Activated CD8-positive, alpha-beta memory T cell treated with anti-CD3 and anti-CD28 coated beads for 48 hours (primary cell): Measurements from ENCODE around the gene OR10H5.
A peak's percentile ranks its signal among the peaks of the same experiment; 100 is the strongest.
"Not testable (repeated sequence)": the region's sequence is repeated elsewhere in the genome, so short reads cannot be mapped to it uniquely, and the experiment has no call there.

Experiments
- DNase-seq, 3 experiments: peaks; one replicate each; pipeline ENCODE4 v3.0.0-alpha.2; 2020; ENCODE audit warnings: low read depth in 2 of 3, low spot score in 2 of 3

The OR10H5 gene

GRCh38 chr19:15810335-15810734 lies 22.9 kb downstream of the OR10H5 start:
- no peak for DNase-seq

DNA sequence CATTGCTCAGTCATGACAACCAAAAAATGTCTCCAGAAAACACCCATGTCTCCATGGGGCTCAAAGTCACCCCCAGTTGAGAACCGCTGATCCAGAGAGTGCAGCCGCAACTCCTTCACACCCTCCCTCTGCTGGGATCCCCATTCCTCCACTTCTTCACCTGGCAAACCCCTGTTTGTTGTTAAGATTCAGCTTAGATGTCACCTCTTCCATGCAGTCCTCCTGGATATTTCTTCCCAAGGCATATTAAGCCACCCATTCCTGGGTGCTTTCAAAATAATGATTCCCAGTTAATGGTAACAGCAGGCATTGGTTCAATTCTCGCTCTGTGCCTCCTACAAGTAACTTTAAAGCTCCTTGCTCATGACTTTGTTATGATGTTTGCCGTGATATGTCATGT lies 24.0 kb downstream of the OR10H5 start:
- DNase-seq = no peak

DNA sequence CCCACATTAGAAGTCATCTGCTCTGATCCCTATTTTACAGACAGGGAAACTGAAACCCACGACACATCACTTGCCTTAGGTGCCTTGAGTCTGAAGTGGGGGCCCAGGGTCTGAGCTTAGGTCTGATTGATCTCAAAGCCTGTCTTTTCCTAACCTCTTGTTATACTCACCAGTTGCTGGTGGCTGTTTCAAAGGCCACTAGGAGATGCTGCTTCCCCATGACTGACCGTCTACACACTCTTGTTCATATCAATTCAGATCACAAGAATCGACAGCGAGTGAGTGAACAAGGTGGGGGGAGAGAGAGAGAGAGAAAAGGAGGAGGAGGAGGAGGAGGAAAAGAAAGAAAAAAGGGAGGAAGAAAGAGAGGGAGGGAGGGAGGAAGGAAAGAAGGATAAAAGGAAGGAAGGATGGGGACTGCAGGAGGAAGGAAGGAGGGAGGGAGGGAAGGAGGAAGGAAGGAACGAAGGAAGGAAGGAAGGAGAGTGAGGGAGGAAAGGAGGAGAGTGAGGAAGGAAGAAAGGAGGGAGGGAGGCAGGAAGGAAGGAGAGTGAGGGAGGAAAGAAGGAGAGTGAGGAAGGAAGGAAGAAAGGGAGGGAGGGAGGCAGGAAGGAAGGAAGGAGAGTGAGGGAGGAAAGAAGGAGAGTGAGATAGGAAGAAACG lies 24.7 kb downstream of the OR10H5 start:
- DNase-seq = no peak

GRCh38 chr19:15813916-15814315 lies 26.5 kb downstream of the OR10H5 start:
- DNase-seq = no peak

DNA sequence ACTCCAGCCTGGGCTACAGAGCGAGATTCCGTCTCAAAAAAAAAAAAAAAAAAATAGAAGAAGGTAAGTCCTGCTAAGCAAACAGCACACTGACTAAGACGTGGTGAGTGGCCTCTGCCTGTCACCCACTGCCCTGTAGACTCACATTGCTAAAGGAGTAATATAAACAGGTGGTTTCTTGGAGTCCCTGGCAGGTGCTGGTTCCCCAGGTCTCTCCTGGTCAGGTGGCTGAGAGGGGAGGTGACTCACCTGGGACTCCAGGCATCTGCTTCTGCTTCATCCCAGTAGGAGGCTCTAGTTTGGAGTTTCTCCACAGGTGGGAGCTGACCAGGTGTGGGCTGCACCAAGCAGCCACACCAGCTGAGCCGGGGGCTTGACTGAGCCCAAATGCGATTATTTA lies 27.8 kb downstream of the OR10H5 start, which contains the start of gene OR10H1:
Gene OR10H1, minus strand, starts transcription at position 359 of the 400 bp plus-strand sequence. CDS start 7,627 bp downstream, outside the sequence.
- DNase-seq = no peak

- DNase-seq = no peak
Measured at GRCh38 chr19:15820646-15821045, 33.2 kb downstream of the OR10H5 start.

DNA sequence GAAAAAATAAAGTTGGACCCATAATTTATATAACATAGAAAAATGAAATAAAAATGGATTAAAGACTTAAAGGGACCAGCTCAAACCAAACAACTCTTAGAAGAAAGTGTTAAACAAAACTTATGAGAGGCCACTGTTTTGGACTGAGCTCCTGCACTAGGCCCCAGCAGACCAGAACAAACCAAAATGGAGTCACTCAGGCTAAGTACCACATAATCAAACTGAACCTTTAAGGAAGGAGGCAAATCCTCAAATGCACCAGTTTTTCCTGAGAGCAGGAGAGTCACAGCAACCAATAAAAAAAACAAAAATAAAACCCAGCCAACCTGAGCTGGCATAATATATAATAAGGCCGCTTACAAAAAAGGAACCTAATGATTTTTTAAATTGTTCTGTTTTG lies 38.3 kb downstream of the OR10H5 start:
- no peak for DNase-seq

DNA sequence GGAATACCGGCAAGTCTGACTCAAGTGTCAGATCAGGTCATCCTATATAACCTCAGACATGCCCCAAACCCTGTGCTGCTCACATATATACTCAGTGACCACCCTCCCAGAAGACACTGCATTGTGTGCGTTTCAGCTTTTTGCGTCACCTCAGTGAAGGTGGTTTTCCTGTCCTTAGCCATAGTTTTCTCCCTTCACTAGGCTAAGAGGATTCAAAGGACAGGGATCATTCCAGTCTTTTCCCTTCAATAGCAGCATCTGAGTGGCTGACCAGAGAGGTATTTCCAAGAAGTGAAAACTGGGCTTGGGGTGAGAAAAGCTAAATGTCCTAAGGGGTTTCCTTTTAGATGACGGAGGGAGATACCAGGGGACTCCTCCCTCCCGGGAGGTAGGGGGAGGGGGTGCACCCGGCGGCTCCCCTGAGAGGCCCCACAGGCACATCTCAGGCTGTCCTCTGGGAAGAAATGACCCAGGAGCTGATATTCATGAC lies 40.7 kb downstream of the OR10H5 start:
- DNase-seq = no peak

DNA sequence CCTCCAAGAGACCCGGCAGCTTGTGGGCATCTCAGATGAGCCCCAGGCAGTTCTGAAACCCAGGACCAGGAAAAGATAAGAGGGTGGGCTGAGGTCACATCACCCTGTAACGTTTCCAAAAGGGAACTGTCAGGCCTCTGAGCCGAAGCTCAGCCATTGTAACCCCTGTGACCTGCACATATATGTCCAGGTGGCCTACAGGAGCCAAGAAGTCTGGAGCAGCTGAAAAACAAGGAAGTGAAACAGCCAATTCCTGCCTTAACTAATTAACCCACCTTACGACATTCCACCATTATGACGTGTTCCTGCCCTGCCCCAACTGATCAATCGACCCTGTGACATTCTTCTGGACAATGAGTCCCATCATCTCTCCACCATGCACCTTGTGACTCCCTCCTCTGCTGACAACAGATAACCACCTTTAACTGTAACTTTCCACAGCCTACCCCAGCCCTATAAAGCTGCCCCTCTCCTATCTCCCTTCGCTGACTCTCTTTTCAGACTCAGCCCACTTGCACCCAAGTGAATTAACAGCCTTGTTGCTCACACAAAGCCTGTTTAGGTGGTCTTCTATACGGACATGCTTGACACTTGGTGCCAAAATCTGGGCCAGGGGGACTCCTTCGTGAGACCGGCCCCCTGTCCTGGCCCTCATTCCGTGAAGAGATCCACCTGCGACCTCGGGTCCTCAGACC lies 41.3 kb downstream of the OR10H5 start:
- not testable (repeated sequence) for DNase-seq

DNA sequence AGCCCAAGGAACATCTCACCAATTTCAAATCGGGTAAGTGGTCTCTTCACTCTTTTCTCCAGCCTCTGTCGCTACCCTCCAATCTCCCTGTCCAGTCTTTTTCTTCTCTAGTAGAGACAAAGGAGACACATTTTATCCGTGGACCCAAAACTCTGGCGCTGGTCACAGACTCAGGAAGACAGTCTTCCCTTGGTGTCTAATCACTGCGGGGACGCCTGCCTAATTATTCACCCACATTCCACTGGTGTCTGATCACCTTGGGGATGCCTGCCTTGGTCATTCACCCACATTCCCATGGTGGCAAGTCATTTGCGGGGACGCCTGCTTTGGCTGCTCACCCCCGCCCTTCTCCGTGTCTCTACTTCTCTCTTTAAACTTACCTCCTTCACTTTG lies 41.8 kb downstream of the OR10H5 start:
- no peak for DNase-seq

DNA sequence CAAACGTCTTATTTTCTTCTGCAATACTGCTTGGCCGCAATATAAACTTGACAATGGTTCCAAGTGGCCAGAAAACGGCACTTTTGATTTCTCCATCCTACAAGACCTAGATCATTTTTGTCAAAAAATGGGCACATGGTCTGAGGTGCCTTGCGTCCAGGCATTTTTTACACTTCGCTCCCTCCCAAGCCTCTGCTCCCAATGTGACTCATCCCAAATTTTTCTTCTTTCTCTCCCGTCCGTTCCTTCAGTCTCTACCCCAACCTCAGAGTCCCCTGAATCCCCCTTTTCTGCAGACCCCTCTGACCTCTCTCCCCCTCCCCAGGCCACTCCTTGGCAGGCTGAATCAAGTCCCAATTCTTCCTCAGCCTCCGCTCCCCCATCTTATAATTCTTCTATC lies 42.3 kb downstream of the OR10H5 start:
- no peak for DNase-seq

- no peak for DNase-seq
Measured at GRCh38 chr19:15831626-15832025, 44.2 kb downstream of the OR10H5 start.

DNA sequence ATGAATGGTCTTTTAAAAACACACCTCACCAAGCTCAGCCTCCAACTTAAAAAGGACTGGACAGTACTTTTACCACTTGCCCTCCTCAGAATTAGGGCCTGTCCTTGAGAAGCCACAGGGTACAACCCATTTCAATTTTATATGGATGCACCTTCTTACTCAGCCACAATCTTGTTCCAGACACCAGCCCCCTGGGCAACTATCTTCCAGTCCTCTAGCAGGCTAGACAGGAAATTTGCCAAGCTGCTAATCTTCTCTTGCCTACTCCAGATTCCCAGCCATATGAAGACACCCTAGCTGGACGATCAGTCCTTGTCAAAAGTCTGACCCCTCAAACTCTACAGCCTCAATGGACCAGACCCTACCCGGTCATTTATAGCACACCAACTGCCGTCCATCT lies 46.8 kb downstream of the OR10H5 start:
- not testable (repeated sequence) for DNase-seq

DNA sequence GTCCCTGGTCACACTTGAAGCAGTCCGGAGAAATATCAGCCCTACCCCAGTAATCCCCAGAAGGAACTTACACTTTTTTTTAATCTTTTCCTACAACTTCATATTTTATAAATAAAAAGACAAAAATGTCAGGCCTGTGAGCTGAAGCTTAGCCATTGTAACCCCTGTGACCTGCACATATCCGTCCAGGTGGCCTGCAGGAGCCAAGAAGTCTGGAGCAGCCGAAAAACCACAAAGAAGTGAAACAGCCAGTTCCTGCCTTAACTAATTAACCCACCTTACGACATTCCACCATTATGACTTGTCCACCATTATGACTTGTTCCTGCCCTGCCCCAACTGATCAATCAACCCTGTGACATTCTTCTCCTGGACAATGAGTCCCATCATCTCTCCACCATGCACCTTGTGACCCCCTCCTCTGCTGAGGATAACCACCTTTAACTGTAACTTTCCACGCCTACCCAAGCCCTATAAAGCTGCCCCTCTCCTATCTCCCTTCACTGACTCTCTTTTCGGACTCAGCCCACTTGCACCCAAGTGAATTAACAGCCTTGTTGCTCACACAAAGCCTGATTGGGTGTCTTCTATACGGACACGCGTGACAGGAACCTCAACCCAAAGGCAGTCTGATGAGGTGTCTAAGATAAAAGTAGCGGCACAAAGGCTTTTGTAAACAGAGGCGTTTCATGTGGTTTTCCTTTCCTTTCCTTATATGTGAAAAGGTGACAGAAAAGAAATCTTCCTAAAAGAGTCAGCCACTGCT lies 48.3 kb downstream of the OR10H5 start:
- DNase-seq = peak in 1 of 3 experiments; percentile 6

DNA sequence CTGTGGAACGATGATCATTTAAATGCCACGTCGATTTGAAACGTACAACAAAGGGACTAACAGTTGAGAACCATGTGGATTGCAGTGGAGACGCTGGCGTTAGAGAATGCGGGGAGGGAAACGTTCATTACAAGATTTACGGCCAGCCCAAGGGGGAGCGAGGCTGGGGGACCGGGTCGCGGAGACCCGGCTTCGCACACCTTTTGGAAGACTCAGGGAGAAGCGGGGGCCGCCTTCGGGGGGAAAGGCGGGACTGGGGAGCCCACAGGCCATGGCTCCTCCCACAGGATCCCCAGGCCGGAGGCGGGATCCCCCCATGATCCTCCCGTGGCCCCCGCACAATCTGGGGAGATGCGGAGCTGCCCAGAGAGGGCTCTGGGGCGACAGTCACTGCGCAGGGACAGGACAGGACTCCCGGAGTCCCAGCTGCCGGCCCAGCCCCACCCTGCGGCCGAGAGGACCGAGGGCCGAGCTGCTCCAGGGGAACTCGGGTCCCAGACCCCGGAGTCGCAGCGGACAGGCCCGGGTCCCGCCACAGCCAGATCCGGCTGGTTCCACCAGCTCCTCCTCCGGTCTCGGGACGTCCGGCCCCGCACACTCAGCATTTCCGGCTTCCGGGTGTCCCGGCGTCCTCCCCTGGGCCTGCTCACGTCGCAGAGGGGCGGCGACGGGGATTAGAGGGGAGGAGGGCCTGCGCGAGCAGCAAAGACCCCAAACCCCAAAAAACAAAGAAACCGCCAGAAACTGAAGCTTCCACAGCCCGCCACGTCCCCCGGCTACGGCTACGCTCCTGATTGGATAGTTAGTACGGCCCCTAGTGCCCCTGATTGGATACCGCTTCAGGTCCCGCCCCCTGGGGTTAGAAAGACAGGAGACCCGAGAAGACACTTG lies 49.1 kb downstream of the OR10H5 start:
- DNase-seq = peak; percentile 77 to 89 (median 87)

DNA sequence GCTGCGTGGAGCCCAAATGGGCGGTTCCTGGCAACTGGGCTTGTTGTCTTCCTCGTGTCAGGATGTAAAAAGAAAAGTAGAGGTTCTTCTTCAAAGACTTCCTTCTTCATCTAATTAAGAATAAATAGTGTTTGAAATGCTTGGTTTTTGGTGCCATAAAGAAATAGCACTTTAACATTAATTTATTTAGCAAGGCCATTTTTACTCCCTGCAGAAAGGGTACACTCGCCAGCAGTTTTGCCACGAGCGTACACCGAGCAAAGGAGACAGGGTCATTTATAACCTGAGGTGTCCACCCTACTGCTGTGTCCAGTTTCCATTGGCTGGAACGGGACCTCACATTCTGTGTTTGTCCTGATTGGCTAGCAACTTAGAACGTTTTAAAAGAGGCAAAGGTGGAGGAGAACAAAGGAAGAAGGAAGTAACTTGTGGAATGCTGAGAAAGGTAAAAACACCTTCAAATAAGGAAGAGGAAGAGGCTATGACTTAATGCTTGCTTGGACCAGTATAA lies 49.8 kb downstream of the OR10H5 start:
- DNase-seq = no peak

GRCh38 chr19:15838351-15838750 lies 50.9 kb downstream of the OR10H5 start:
- no peak for DNase-seq

GRCh38 chr19:15839888-15840287 lies 52.4 kb downstream of the OR10H5 start:
- not testable (repeated sequence) for DNase-seq

- no peak for DNase-seq
Measured at GRCh38 chr19:15840833-15841232, 53.4 kb downstream of the OR10H5 start.

DNA sequence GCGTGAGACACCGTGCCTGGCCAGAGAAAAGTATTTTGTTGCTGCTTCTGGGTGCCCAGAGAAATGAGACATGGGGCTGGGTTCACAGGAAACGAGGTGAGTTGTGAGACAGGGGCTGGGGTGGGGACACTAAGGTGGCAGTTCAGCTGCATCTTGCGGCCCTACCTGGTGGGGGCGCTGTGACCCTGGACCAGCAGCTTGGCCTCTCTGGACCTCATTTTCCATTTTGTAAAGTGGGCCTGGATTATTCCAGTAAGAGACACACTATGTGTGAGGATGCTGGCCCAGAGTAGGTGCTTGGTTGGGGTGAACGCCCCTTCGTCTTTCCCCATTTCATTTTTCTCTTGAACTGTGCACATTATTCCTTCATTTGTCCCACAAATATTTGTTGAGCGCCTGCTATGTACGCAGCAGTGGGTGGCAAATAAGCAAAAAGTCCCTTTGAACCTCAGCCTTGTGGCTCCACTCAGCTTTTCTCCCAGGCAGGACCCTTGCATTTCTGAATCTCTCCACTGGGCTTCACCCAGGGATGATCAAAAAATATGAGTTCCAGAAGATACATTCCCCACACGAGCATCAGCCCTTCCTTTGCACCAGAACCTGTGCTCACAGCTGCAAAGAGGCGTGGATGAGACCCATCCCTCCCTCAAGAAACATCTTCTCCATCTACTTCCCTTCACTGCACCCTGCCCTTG lies 54.6 kb downstream of the OR10H5 start:
- DNase-seq = no peak
